HG03575 (cell line): ENCODE results near the gene PDC.
"Not testable (repeated sequence)": the region's sequence is repeated elsewhere in the genome, so short reads cannot be mapped to it uniquely, and the experiment has no call there.

Source experiments
- ATAC-seq: cut with Tn5 transposase; IDR thresholded peaks from one replicate; pipeline ENCODE4 v1.9.1; 2021; ENCODE audit not compliant: unreplicated experiment, insufficient number of reproducible peaks, low FRiP score; ENCODE audit errors: extremely low read depth

The PDC gene

DNA sequence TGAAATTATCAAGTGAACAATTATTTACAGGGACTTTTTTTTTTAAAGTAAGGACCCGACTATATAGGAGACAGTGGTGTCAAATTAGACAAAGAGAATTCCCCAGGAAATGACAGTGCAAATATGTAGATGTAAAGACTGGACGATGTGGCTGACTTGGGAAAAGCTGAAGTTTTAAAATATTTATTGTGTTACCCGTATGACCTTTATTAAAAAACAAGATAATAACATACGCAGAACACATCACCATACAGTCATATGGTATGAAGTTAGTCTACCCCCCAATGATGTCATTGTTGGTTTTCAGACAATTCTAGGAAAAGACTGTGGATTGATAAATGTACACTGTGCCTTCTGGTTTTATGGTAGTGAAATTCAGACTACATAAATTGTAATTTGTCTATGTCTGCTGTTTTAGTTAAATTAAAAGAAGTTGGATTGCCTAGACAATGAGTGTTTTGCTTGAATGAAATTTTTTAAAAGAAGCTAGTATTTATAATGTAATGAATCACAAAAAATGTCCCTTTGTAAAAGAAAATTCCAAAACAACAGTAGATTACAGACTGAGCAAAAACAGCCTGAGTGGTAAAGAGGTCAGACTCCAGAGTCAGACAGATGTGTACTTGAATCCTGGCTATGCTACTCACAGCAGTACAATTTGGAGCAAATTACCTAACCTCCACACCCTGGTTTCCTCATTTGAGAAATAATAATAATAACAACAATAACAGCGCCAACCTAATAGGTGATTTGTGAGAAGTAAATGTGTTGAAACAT lies 15.5 kb upstream of the PDC start:
- no peak for ATAC-seq

DNA sequence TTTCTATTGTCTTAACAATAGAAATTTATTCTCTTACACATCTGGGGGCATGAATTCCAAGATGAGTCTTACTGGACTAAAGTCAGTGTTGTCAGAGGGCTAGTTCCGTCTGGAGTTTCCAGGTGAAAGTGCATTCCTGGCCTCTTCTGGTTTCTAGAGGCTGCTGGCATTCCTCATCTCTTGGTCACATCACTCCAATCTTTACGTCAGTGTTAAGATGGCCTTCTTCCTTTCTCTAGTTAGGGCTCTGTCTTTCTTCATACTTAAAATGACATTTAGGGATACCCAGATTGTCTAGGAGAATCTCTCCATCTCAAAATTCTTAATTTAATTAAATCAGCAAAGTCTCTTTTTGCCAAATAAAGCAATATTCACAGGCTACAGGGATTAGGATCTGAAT lies 13.3 kb upstream of the PDC start:
- no peak for ATAC-seq

DNA sequence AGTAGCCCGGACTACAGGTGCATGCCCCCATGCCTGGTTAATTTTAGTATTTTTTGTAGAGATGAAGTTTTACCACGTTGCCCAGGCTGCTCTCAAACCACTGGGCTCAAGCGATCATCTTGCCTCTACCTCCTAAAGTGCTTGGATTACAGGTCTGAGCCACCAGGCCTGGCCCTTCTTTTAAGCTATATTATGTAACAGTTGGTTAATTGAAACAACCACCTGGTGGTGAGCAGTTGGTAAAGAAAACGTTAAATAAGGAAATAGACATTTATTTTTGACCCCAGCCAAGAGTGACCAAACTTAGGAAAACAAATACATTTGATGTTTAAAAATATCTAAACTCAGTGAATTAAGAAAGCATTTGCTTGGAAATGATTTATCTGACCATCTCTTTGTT lies 12.1 kb upstream of the PDC start:
- no peak for ATAC-seq

DNA sequence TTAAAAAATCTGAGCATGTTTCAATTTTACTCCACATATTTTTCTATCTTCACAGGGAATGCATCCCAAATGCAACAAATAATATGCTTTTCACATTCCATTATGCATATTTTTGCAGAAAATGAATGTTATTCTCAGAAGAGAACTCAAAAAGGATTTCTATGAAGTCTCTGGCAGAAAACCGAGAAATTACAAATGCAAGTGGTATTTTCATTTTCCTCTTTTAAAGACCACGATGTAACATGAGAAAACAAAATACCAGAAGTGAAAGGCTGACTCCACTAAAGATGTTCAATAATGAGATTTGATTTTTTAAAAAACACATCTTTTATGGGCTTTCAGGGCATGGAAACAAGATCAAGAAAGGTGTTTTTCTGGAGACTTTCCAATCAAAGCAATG lies 5.0 kb upstream of the PDC start:
- no peak for ATAC-seq

- ATAC-seq, result not testable (repeated sequence)
Observed at GRCh38 chr1:186465491-186465890, 4.6 kb upstream of the PDC start.

DNA sequence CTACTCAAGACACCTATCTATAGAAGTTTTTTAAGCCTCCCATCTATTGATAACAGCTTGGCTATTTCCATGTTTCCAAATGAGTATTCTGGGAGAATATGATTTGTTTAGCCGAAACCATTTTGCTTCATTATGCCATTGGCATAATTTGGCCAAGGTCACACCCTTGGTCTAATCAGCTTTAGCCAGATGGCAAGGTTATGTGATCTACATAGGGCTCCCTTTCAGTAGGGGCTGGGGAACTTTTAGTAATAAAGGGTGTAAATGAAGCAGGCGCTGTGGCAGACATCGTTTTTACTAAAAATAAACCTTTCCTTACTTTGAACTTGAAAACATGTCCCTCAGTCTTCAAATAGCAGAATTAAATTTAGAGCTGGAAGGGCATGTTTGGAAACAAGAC lies 3.0 kb upstream of the PDC start:
- ATAC-seq, result no peak

- ATAC-seq, result no peak
Observed at GRCh38 chr1:186463511-186463910, 2.6 kb upstream of the PDC start.

- ATAC-seq, result not testable (repeated sequence)
Observed at GRCh38 chr1:186459161-186459560, 1.8 kb downstream of the PDC start.

DNA sequence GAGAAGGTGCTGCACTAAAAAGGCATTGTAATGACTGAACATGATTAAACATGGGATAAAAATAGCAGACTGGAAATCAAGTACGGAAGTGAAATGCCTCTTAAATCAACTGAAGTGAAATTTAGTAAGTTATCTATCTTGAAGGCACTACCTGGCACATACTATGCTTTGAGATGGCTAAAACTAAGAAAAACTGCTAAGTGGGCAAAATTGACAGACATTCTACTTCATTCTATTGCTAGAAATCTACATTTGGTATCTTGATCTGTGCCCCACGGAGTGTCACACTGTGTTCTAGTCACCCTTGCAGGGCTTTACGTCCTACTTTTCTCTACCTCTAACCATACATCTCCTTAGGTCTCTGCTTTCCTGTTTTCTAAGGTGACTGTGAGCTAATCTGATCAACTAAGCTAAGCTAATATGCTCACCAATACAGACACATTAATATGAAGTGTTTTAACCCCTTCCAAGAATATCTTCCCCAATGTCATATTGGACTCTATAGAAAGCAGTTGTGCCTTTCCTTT lies 4.1 kb downstream of the PDC start:
- ATAC-seq, result no peak

DNA sequence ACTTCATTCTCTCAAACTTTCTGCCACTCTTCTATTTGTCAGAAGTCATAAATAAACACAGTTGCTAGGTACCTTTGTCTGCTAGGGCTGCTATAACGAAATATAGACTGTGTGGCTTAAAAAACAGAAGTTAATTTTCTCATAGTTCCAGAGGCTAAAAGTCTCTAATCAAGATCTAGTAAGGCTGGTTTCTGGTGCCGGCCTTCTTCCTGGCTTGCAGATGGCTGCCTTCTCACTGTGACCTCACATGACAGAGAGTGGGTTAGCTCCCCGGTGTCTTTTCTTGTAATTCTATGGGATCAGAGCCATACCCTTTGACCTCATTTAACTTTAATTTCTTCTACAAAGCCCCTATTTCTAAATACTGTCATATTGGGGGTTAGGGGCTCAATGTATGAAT lies 5.9 kb downstream of the PDC start:
- no peak for ATAC-seq

- no peak for ATAC-seq
Observed at GRCh38 chr1:186446152-186446551, 14.8 kb downstream of the PDC start.

- no peak for ATAC-seq
Observed at GRCh38 chr1:186443638-186444037, 17.3 kb downstream of the PDC start.

DNA sequence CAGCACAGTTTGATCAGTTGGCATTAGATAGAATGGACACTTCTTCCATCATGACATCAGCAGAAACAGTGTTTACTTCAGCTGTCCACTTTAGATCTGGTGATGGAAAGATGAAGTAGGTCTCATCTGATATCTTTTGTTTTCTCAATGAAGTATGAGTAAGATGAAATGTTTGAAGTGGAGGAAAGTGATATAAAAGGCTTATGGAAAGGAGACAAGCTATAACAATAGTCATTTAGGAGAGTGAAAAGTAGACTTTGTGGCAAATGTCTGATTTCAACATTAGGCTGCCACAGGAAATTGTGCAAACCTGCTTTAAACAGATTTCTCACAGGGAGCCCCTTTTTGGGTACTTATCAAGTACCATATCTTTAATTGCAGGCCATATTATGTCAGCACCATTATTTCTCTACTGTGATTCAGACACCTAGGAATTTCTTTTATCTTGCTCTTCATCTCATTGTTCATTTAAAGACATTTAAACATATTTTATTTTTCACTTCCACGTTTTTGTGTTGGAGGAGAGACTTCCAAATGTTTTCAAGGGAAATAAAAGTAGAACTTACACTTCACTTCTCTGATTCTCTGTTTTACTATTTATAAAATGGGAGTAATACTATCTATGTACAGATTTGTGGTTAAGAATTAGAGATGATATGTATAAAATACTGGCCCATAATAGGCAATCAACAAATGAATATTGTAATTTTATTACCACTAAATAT lies 18.1 kb downstream of the PDC start:
- ATAC-seq, result no peak

DNA sequence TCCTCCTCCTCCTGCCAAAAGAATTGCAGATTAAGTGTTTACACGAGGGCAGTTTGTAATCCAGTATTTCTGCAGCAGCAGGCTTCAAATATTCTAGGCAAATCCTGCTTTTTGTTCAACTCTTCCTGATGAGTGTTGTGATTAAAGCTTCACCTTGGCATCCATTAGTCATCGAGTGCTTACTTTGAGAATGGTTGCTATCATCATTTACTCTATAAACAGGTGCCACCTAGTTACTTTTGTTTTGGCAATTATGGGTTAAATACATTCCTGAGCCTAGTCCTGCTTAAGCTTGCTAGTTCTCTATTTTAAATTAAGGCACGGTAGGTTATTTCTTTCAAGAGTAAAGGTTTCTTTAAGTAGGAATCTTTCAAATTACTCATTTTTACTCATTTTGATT lies 20.3 kb downstream of the PDC start:
- no peak for ATAC-seq

DNA sequence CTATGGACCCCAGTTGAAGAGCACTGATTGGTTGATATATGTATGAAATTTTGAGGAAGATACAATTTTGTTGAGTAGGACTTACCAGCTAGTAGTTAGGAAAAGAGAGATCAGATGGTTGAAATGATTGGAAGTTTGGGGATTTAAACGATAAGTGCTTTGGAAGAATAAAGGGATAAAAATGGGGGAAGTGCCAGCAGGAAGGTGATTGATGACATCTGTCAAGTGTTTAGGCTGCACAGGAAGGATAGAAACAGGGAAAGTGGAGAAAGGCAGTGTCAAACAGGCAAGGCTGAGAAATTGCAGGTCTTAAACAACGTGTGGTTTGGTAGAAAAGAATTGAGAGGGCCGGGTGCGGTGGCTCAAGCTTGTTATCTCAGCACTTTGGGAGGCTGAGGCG lies 22.3 kb downstream of the PDC start:
- no peak for ATAC-seq

GRCh38 chr1:186435336-186435735 lies 25.6 kb downstream of the PDC start:
- ATAC-seq, result no peak

GRCh38 chr1:186429017-186429416 lies 31.9 kb downstream of the PDC start:
- no peak for ATAC-seq

DNA sequence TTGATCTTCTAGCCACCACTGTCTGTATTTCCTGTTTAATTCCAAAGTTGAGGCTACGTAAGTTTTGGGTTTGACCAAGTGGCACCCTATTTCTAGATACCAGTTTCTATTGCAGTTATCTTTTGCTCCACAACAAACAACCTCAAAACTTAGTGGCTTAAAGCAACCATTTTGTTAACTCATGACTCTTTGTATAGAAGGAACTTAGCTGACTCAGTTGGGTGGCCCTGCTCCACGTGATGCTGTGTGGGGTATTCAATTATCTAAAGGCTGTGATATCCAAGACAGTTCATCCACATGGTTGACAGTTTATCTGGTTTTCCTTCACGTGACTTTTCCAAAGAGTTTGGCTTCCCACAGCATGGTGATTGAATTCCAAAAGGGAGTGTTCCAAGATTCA lies 34.8 kb downstream of the PDC start:
- ATAC-seq, result no peak

GRCh38 chr1:186424539-186424938 lies 36.4 kb downstream of the PDC start:
- no peak for ATAC-seq

DNA sequence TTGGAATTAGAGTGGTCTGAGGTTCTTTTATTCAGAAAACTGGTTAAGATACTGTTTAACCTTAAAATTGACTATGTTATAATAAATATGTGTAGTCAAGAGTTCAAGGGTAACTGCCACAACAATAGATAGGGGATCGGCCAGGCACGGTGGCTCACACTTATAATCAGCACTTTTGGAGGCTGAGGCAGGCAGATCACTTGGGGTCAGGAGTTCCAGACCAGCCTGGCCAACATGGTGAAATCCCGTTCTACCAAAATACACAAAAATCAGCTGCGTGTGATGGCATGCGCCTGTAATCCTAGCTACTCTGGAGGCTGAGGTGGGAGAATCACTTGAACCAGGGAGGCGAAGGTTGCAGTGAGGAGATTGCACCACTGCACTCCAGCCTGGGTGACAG lies 39.5 kb downstream of the PDC start:
- ATAC-seq, result no peak
